GM20431 (cell line): ENCODE results near the gene RUFY4.
"Not testable (repeated sequence)": the region's sequence is repeated elsewhere in the genome, so short reads cannot be mapped to it uniquely, and the experiment has no call there.

Source experiments
- in situ Hi-C: fragments of 300-500 bp; cut with MseI, MboI; formaldehyde crosslinking; loops from one replicate; pipeline ENCODE4 v1.15.0; 2020; ENCODE audit warnings: low sequenced_read_pairs; ENCODE audit not compliant: unreplicated experiment

The RUFY4 gene, protein sequence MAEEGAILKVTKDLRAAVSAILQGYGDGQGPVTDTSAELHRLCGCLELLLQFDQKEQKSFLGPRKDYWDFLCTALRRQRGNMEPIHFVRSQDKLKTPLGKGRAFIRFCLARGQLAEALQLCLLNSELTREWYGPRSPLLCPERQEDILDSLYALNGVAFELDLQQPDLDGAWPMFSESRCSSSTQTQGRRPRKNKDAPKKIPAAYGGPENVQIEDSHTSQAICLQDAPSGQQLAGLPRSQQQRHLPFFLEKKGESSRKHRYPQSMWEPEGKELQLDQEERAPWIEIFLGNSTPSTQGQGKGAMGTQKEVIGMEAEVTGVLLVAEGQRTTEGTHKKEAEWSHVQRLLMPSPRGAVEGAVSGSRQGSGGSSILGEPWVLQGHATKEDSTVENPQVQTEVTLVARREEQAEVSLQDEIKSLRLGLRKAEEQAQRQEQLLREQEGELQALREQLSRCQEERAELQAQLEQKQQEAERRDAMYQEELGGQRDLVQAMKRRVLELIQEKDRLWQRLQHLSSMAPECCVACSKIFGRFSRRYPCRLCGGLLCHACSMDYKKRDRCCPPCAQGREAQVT

DNA sequence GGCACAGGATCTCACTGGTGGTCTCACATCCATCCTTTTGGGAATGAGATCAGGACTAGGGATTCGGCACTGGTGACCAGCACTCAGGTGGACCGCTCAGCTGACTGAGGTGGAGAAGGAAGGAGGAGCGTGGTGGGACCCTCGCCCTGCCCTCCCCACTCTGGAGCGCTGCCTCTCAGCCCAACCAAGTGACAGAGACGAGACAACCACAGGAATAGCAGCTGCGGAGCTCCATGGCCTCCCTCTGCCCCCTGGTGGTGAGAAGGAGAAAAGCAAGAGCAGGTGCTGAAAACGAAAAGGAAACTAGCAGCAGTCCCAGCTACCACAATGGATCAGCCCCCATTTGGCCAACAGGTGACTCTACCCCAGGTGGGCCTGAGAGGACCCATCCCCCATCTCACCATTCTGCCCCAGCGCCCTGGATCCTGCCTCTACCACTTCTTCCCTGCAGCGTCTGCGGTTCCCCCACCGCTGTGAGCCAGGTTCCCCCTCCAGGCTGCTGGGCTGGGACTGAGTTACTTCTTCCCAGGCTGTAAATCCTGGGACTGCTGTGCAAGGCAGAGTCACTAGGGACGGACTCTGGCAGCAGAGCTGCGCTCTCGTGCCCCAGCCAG is at the start of gene RUFY4:
Gene RUFY4, plus strand, starts transcription at position 533 of the 614 bp plus-strand sequence. CDS start 1,353 bp downstream, outside the sequence.
- in situ Hi-C loops: not testable (repeated sequence)

DNA sequence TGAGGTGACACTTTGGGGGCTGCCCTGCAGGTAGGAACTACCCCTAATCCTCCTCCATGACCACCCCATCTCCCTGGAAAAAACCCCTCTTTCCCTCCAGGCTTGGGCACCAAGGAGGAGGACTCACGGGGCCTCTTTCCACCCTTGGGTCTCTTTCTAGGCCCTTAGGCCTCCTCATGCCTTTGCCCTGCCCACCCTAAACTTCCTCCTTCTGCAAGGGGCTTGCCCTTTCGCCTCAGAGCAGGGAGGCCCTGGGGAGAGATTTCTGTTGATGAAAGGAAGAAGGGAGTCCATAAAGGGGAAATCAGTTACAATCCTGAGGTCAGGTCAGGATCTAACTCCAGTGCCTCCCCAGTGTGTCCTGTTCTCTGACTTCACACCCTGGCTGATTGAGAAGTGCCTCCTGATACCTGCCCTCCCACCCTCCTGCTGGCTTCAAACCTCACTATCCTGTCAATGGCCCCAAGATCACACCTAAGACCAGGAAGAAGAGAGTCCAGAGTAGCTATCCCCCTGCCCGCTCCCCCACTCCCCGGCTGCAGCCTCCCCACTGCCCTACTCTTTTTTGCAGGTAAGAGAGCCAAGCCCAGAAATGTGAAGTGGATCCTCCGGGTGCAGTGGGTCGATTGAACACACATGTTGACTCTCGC is 49.5 kb upstream of the RUFY4 start:
- in situ Hi-C loops: loop anchor here (25.0 kb wide), 1 partner anchor 232 kb away; no protein-coding TSS in a partner anchor

DNA sequence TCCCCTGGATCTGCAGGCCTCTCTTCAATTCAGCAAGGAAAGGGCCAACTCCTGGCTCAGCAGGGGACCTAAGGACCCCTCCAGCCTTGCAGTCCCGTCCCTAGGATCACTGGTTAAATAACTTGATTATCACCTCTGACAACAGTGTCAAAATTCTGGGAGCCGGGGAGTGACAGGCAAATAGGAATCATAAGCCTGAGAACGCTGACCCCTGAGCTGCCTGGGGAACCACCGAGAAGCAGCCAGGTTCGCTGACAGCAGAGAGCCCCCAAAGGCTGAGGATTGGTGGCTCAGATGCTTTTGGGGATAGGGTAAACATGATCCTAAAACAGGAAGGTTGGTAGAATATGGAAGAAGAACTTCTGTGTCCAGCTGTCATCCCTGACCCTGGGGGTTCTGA is 48.8 kb upstream of the RUFY4 start:
- in situ Hi-C loops: loop anchor here (25.0 kb wide), 1 partner anchor 233 kb away; no protein-coding TSS in a partner anchor

DNA sequence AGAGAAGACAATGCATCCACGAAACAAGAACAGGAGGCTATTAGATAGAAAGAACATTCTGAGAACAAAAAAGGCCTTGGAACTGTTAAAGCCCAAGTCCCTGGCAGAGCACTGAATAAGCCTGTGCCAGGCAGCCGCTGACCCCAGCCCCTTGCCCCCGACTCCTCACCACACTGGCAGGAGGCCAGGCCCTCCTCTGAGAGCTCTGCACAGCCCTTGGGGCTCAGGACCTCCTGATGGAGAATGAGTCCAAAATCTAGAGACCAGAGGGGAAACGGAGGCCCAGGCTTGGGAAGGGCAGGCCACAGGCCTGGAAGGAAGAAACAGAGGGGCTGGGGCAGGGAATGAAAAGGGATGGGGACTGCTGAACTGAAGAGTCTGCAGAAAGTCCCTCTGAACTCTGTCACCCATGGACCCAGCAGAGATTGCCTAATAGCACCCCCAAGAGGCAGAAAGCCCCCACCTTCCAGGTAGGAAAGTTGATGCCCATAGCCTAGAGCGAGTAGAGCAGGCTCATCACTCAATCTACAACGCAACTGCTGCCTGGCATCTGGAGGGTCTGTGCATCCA is 48.0 kb upstream of the RUFY4 start:
- in situ Hi-C loops: loop anchor here (25.0 kb wide), 1 partner anchor 234 kb away; no protein-coding TSS in a partner anchor

DNA sequence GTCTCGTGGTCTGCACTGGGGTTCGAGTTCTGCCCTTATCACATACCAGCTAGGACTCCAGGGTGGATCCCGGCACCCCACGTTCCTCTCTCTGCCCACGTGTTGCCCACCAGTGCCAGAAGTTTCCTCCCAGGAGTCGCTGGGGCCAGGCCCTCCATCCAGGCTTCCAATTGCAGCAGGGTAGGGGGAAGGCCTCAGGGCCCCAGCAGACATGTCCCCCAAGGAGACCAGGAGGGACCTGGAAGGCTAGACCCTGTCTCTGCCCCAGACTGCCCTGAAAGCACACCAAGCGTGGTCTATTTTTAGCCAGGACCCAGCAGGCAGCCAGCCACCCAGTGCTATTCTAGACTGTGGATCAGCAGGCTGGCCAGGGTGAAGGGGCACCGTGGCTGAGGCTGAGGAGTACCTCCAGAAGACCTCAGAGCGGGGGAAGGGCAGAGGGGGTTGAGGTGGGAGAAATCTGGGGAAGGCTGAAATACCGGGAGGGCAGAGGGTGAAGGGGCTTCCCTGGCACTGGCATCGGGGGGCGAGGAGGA is 47.4 kb upstream of the RUFY4 start:
- in situ Hi-C loops: loop anchor here (25.0 kb wide), 1 partner anchor 234 kb away; no protein-coding TSS in a partner anchor

DNA sequence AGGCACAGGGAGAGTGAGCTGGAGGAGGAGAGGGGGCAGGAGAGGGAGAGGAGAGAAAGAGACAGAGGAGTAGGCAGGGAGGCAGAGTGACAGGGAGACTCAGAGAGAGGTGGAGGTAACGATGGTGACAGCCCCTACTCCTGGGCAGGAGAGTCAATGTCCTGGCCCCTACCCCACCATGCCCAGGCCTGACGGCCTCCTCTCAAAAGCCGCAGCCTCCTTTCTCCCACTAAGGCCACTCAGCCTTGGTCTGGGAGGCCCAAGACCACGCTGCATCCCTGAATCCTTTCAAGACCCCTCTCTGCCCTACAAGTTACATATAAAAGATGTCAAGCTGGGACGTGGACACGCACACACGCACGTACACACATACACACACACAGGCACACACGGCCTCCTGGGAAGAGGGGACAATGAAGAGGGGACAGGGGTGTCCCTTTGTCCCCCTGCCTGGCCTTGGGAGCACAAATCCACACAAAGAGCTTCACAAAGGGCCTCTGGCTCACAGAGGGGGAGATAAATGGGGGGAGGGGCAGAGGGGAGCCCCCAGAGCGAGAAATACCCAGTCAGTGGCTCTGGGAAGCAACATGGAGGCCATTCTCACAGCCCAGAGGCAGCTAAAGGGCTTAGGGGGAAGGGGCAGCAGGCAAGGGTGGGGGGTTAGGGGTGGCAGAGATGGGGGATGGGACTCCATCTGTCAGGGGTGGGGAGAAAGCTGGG is 46.8 kb upstream of the RUFY4 start:
- in situ Hi-C loops: loop anchor here (25.0 kb wide), 1 partner anchor 235 kb away; no protein-coding TSS in a partner anchor

DNA sequence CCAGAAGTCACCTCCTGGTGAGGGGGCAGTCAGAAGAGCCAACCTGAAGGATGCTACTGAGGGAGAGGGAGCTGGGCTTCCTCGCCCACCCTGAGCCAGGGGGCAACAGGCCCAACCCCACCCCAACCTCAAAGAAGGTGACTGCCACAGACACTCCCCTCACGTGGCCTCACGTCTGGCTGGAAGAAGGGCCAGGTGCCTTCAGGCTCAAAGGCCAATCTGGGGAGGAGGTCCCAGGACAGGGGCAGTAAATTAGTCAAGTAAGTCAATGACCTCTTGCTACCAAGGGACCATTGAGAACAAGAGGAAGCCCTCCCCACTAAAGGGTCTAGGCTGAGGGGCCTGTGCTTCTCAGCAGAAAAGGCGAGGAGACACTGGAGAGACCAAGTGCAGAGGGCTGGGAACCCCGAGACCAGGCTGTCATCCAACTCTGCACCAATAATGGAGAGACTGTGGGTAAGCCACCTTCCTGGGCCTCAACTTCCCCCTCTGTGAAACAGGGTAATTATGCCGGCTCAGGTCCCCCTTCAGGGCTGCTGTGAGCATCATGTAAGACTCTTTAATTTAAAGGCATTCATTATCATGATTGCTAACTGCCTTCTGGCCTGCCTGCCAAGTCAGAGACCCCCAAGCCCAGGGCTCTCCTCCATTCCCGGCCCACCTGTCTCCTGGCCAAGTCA is 46.1 kb upstream of the RUFY4 start:
- in situ Hi-C loops: loop anchor here (25.0 kb wide), 1 partner anchor 236 kb away; no protein-coding TSS in a partner anchor

DNA sequence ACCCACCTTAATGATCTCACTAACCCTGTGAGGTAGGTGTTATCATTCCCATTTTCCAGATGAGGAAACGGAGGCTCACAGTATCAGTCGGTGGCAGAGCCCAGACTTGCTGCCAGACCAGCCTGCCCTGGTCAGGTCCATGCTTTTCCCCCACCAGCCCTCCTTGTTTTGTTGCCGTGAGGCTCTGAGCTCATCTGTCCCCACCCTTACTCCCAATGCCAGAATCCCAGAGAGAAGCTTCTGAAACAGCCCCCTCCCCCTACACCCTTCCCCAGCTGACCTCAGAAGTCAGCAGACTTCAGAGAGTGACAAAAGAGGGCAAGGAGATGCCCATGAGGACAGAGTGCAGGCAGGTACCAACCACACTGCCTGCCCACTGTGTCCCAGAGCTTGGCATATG is 45.4 kb upstream of the RUFY4 start:
- in situ Hi-C loops: loop anchor here (25.0 kb wide), 1 partner anchor 236 kb away; no protein-coding TSS in a partner anchor

DNA sequence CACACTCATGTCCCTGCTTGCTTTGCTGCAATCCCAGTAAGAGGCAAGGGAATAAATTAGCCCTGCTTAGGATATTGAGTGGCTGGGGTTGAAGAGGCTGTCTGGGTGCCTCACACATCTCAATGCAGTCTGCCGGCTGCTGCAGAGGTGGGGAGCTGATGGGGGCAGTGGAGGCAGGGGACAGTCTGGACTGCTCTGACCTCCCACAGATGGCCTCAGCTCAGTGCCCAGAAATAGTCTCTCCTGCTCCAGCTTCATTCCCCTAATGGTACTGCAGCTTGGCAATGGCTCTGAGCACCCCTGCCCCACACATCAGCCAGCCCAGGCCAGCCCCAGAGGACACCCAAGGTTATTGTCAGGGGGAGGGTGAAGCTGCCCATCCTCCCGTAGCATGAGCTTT is 44.7 kb upstream of the RUFY4 start:
- in situ Hi-C loops: loop anchor here (25.0 kb wide), 1 partner anchor 237 kb away; no protein-coding TSS in a partner anchor

DNA sequence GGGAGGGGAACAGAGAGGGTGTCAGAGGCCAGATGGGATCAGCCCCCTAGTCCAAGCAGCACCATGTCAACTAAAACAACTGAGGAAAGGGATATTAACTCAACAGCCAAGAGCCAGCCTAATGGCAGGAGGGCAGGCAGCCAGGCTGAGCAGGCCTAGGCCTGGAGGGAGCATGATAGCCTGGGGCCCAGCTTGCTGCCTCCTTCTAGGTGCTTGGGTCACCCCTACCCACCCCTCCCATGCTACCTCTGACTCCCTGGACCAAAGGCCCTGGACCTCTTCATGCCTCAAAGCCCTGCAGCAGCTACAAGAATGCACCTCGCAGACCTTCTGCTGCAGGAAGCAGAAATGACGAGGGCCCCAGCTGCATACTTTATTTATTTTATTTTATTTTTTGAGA is 44.2 kb upstream of the RUFY4 start:
- in situ Hi-C loops: loop anchor here (25.0 kb wide), 1 partner anchor 238 kb away; no protein-coding TSS in a partner anchor

DNA sequence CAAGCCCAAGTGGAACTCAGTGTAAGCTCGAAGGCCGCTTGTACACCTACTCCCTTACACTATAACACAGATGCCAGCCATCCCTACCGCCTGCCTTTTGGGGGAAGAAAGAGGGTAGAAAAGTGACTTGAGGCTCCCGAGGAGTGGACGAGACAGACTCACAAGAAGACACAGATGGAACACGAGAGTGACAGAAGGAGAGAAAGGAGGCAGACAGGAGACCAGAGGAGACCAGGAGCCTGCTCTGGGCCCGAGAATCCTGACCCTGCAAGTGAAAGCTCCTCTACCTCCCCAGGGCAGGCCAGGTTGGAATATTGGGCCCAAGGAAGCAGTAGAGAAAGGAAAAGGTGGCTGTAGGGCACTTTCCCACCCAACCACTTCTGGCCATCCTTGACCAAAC is 42.8 kb upstream of the RUFY4 start:
- in situ Hi-C loops: no loop called here

DNA sequence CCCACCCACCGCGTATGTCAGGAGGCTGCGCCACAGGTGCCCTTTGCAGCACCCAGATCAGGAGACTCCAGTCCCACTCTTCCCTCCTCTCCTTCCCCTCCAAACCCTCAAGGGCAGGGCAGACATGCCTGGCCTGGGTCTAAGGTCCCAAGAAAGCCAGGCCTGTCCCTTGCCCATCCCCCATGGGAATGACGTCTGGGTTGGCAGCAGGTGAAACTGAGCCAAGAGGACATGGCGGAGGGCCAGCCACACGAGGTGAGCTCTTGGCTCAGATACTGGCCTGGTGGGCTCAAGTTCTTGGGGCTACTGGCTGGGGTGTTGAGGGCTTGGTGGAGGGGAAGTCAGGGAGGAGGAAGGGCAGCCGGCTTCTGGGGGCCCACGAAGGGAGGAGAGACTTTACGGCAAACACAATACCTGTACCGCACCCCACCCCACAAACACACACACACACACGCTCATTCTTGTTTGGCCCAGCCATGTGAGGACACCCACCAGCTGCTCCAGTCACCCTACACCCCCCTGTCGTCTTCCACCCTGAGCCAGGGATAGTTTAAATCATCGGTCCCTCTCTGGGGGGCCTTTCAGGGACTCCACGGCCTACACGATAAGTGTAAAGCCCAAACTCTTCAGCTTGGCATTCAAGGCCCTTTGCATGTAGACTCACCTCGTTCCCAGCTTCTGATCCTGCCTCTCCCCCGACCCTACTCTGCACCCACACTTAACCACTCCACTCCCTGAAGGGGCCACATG is 42.2 kb upstream of the RUFY4 start:
- in situ Hi-C loops: no loop called here

DNA sequence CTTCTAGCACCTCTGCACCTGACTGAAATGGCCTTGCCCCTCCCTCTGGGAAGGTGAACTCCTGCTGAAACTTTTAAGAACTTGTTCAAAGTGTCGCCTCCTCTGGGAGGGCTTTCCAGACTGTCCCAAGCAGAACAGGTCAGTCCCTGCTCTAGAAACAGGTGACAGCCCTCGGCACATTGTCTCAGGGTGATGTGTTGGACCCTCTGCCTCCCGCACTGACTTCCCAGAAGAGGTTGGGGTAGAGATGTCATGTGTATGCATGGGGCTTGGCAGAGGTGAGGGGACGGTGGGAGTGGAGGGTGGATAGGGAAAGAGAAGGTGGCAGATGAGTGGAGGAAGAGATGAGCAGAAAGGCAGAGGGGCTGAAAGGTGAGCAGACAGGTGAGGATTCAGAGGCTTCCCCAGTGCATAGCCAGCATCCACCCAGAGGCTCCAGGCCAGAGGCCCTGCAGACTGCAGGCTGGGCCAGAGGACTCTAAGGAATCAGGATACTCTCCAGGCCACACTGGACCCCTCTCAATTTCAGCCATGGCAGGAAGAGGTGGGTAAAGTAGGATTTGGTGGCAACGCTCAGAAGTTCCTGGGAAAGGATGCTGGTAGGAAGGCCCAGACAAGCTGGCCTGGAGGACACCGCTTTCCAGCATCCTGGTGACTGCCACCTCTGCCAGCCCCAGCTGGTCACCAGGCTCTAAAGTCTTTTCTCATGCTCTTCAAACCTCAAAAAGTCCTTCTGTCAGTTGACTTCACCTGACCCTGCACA is 41.4 kb upstream of the RUFY4 start:
- in situ Hi-C loops: no loop called here

DNA sequence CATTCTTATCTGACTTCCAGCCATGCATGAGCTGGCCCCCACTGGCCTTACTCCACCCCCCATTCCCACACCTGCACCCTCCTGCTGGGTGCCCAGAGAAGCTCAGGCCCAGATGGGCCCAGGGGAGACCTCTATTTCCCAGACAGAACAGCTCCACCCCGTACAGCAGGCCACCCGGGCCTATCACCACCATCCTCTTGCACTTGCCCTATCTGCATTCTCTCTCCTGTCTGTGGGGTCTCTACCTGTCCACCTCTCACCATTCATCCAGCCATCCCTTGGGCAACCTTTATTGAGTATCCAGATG is 40.9 kb upstream of the RUFY4 start:
- in situ Hi-C loops: no loop called here

DNA sequence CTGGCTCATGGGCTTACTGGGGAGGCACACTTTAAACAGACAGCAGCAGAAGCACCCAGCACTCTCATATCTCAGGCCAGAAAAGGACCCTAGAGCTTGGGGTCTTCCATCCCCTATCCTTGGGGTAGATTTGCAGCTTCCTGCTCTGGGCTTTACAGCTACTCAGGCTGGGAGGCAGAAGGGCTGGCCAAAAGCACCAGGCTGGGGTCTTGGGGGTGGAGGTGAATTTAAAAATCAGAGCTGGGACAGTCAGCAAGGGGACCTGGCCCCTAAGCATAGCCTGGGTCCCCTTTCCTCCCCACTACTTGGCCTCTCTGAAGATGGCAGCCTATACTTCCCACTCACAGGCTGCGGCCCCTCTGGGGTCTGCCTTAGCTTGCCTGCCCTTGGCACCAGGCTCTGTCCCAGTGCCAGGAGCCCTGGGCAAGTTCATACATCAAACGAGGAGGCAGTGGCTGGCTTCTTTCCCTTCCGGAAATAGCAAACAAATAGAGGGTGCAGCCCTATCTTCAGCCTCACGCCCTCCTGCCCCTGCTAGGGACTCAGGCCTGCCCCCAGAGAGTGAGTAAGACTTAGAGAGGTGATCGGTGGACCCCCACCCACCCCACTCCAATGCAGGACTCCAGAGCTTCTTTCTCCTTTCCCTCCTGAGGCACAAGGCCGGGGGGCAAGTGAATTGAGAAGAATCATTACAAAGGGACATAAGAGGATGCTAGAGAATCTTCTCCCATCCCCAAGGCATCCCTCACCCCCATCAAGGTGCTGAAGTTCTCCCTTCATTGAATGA is 40.3 kb upstream of the RUFY4 start:
- in situ Hi-C loops: no loop called here
